OCI-LY1 (cell line): ENCODE measurements around the gene RAPGEF3.

Experiments
- EZH2 ChIP-seq: fragments of 200-600 bp; sonication (generic), shearing (Covaris generic); IDR thresholded peaks from 2 replicates; pipeline ENCODE4 v1.8.0; 2017; ENCODE audit warnings: borderline replicate concordance, mixed run types, mild to moderate bottlenecking, antibody characterized with exemption, low read length, moderate library complexity, mixed read lengths
- TF ChIP-seq, protein P1 (sequence below): fragments of 200-600 bp; sonication (generic), shearing (Covaris generic); IDR thresholded peaks from 2 replicates; pipeline ENCODE4 v1.5.1; 2017; ENCODE audit warnings: mild to moderate bottlenecking, antibody characterized with exemption, low read length, moderate library complexity, mixed read lengths

DNA sequence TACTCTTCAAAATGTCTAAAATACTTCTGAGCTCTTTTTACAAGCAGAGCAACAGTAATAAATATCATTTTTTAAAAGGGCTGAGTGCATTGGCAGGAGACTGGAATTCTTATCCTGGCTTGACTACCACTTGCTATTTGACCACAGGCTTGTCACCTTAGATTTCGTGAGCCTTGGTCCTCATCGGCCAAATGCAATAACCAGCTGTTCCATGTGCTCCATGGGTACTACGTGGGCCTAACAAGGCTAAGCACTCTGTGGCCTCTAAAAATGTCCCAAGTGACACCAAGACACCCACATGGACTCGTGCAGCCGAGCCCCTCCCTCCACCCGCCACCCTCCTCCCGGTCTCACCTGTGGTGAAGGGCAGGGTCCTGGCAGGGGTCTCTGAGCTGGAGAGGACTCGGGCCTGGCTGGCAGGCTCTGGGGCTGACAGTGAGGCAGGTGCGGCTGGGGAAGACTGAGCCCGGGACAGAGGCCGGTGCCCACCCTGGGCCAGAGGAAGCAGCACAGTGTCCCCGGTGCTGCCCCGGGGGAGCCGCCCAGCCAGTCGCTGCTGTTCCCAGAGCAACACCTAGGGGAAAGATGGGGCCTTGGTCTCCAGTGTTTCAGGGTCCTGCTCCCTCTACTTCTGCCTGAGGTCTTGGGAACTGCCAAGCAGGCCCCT, 34.5 kb upstream of the RAPGEF3 start:
- no peak for TF ChIP-seq EZH2
- TF ChIP-seq, protein P1, sequence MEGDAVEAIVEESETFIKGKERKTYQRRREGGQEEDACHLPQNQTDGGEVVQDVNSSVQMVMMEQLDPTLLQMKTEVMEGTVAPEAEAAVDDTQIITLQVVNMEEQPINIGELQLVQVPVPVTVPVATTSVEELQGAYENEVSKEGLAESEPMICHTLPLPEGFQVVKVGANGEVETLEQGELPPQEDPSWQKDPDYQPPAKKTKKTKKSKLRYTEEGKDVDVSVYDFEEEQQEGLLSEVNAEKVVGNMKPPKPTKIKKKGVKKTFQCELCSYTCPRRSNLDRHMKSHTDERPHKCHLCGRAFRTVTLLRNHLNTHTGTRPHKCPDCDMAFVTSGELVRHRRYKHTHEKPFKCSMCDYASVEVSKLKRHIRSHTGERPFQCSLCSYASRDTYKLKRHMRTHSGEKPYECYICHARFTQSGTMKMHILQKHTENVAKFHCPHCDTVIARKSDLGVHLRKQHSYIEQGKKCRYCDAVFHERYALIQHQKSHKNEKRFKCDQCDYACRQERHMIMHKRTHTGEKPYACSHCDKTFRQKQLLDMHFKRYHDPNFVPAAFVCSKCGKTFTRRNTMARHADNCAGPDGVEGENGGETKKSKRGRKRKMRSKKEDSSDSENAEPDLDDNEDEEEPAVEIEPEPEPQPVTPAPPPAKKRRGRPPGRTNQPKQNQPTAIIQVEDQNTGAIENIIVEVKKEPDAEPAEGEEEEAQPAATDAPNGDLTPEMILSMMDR = no peak
